Measurements from ENCODE around the gene FGF14.

FGF14 gene

DNA sequence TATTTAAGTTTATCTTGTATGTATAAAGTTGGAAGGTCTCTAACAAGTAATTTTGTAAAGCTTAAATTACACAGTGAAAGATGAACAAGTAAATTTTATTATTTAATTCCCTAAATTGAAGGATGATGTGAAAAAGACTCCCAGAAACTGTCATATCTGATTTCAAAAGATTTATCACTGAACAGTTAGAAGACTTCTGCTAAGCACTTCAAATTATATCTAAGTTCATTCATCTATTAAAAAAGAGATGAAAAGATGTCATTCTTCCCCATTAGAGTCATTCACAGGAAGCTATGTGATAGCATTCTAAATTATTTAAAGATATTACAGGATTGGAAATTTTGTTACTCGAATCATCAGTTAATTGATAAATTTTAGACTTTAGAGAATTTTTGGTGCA lies 590.0 kb downstream of the FGF14 start:
- H3K9ac ChIP-seq (ENCODE audit: low read length), result no peak overlapping the region
- no peak overlapping the region for H3K4me2 ChIP-seq (ENCODE audit: low read depth, low read length, poor library complexity, severe bottlenecking)
- H3K79me2 ChIP-seq (ENCODE audit: insufficient read depth, low read length), result no peaks in the 10 kb centered on the region
- no peak overlapping the region for H3K4me3 ChIP-seq (ENCODE audit: insufficient read depth, low read length, poor library complexity, severe bottlenecking)
- no peak overlapping the region for H2AFZ ChIP-seq (ENCODE audit: low read depth, low read length, severe bottlenecking)
- TF ChIP-seq EZH2phosphoT487 (conservative IDR thresholded peaks at IDR 0.05; ENCODE audit: low read length), result no peak
- TF ChIP-seq, protein P1, sequence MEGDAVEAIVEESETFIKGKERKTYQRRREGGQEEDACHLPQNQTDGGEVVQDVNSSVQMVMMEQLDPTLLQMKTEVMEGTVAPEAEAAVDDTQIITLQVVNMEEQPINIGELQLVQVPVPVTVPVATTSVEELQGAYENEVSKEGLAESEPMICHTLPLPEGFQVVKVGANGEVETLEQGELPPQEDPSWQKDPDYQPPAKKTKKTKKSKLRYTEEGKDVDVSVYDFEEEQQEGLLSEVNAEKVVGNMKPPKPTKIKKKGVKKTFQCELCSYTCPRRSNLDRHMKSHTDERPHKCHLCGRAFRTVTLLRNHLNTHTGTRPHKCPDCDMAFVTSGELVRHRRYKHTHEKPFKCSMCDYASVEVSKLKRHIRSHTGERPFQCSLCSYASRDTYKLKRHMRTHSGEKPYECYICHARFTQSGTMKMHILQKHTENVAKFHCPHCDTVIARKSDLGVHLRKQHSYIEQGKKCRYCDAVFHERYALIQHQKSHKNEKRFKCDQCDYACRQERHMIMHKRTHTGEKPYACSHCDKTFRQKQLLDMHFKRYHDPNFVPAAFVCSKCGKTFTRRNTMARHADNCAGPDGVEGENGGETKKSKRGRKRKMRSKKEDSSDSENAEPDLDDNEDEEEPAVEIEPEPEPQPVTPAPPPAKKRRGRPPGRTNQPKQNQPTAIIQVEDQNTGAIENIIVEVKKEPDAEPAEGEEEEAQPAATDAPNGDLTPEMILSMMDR (IDR thresholded peaks at IDR 0.05; ENCODE audit: insufficient read depth, low read length, poor library complexity, severe bottlenecking), result no peak
- H3K9me3 ChIP-seq (ENCODE audit: insufficient read depth, low read length), result no peaks in the 10 kb centered on the region
- no peaks in the 10 kb centered on the region for H3F3A ChIP-seq (ENCODE audit: insufficient read depth)
- H3K27ac ChIP-seq (ENCODE audit: low read depth, low read length), result no peak overlapping the region
- H3K36me3 ChIP-seq (ENCODE audit: low read length), result no peaks in the 10 kb centered on the region
- H3K27me3 ChIP-seq (ENCODE audit: low read length), result no peaks in the 10 kb centered on the region
- H4K20me1 ChIP-seq (ENCODE audit: low read depth, low read length), result no peaks in the 10 kb centered on the region
- H3K9me2 ChIP-seq (replicated peaks; ENCODE audit: insufficient read depth, low read length), result no peaks in the 10 kb centered on the region

GRCh38 chr13:101811284-101811839 lies 590.5 kb downstream of the FGF14 start:
- H3K9me3 ChIP-seq (ENCODE audit: insufficient read depth, low read length), result no peaks in the 10 kb centered on the region
- no peak overlapping the region for H3K27ac ChIP-seq (ENCODE audit: low read depth, low read length)
- no peak overlapping the region for H3K4me2 ChIP-seq (ENCODE audit: low read depth, low read length, poor library complexity, severe bottlenecking)
- TF ChIP-seq EZH2phosphoT487 (conservative IDR thresholded peaks at IDR 0.05; ENCODE audit: low read length), result no peak
- TF ChIP-seq, protein P1 (IDR thresholded peaks at IDR 0.05; ENCODE audit: insufficient read depth, low read length, poor library complexity, severe bottlenecking), result no peak
- no peaks in the 10 kb centered on the region for H3K79me2 ChIP-seq (ENCODE audit: insufficient read depth, low read length)
- no peak overlapping the region for H3K4me3 ChIP-seq (ENCODE audit: insufficient read depth, low read length, poor library complexity, severe bottlenecking)
- H3K9me2 ChIP-seq (replicated peaks; ENCODE audit: insufficient read depth, low read length), result no peaks in the 10 kb centered on the region
- no peaks in the 10 kb centered on the region for H3F3A ChIP-seq (ENCODE audit: insufficient read depth)
- H4K20me1 ChIP-seq (ENCODE audit: low read depth, low read length), result no peaks in the 10 kb centered on the region
- H3K27me3 ChIP-seq (ENCODE audit: low read length), result no peaks in the 10 kb centered on the region
- H3K36me3 ChIP-seq (ENCODE audit: low read length), result no peaks in the 10 kb centered on the region
- no peak overlapping the region for H3K9ac ChIP-seq (ENCODE audit: low read length)
- no peak overlapping the region for H2AFZ ChIP-seq (ENCODE audit: low read depth, low read length, severe bottlenecking)

DNA sequence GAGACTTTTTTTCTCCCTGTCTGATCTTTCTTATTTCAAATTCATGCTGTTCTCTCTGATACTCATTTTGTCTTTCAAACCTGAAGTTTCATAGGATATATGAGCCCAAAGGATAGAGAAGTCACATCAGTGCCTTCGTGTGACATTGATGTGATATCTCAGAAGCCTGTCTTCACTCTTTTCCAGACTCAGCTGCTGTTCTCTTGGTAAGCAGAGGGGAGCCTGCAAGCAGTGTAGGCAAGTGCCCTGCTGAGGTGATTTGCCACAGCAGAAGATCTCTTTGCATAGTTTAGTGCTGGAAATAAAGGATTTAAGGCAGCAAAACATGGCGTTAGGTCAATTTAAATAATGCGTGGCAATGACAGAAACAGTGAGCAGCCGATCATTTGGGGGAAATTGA lies 602.7 kb downstream of the FGF14 start:
- H2AFZ ChIP-seq (ENCODE audit: low read depth, low read length, severe bottlenecking), result no peak overlapping the region
- no peaks in the 10 kb centered on the region for H3K79me2 ChIP-seq (ENCODE audit: insufficient read depth, low read length)
- no peak overlapping the region for H3K27ac ChIP-seq (ENCODE audit: low read depth, low read length)
- H3K9me2 ChIP-seq (replicated peaks; ENCODE audit: insufficient read depth, low read length), result no peaks in the 10 kb centered on the region
- H3K27me3 ChIP-seq (ENCODE audit: low read length), result no peaks in the 10 kb centered on the region
- no peaks in the 10 kb centered on the region for H3K36me3 ChIP-seq (ENCODE audit: low read length)
- no peaks in the 10 kb centered on the region for H3K9me3 ChIP-seq (ENCODE audit: insufficient read depth, low read length)
- H4K20me1 ChIP-seq (ENCODE audit: low read depth, low read length), result no peaks in the 10 kb centered on the region
- no peak overlapping the region for H3K4me3 ChIP-seq (ENCODE audit: insufficient read depth, low read length, poor library complexity, severe bottlenecking)
- no peak overlapping the region for H3K9ac ChIP-seq (ENCODE audit: low read length)
- TF ChIP-seq EZH2phosphoT487 (conservative IDR thresholded peaks at IDR 0.05; ENCODE audit: low read length), result no peak
- TF ChIP-seq, protein P1 (IDR thresholded peaks at IDR 0.05; ENCODE audit: insufficient read depth, low read length, poor library complexity, severe bottlenecking), result no peak
- no peaks in the 10 kb centered on the region for H3F3A ChIP-seq (ENCODE audit: insufficient read depth)
- no peak overlapping the region for H3K4me2 ChIP-seq (ENCODE audit: low read depth, low read length, poor library complexity, severe bottlenecking)
